MM.1S (cell line): Measurements from ENCODE around the gene PAAF1.

Experiments used
- EZH2 ChIP-seq: fragments of 300-600 bp; sonication (generic); optimal IDR thresholded peaks from 2 replicates; pipeline ENCODE3; 2017; ENCODE audit warnings: low read depth, mild to moderate bottlenecking, antibody characterized with exemption, low read length, mixed read lengths
- TF ChIP-seq, protein P1 (sequence below): fragments of 300-600 bp; sonication (generic); IDR thresholded peaks from 2 replicates; pipeline ENCODE4 v1.5.1; 2016; ENCODE audit warnings: antibody characterized with exemption, low read length, mixed read lengths

DNA sequence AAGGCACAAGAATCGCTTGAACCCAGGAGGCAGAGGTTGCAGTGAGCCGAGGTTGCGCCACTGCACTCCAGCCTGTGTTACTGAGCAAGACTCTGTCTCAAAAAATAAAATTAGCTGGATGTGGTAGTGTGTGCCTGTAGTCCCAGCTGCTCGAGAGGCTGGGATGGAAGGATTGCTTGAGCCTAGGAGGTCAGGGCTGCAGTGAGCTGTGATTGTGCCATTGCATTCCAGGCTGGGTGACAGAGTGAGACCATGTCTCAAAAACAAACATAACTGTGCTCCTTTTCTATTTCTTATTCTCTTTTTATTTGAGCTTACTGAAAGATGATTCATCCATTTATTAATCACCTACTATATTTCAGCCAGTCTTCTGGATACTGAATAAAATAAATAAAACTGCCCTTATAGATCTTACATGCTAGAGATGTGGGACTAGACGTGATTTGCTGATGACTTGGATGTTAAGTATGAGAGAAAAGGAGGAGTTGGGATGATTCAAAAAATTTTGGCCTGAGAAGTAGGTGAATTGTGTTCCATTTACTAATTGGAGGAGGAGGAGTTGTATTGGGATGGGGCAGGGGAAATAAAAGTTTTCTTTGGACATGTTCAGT lies 18.0 kb downstream of the PAAF1 start:
- TF ChIP-seq, protein P1, sequence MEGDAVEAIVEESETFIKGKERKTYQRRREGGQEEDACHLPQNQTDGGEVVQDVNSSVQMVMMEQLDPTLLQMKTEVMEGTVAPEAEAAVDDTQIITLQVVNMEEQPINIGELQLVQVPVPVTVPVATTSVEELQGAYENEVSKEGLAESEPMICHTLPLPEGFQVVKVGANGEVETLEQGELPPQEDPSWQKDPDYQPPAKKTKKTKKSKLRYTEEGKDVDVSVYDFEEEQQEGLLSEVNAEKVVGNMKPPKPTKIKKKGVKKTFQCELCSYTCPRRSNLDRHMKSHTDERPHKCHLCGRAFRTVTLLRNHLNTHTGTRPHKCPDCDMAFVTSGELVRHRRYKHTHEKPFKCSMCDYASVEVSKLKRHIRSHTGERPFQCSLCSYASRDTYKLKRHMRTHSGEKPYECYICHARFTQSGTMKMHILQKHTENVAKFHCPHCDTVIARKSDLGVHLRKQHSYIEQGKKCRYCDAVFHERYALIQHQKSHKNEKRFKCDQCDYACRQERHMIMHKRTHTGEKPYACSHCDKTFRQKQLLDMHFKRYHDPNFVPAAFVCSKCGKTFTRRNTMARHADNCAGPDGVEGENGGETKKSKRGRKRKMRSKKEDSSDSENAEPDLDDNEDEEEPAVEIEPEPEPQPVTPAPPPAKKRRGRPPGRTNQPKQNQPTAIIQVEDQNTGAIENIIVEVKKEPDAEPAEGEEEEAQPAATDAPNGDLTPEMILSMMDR, result no peak
- no peak for TF ChIP-seq EZH2
